Adrenal gland (tissue), 12 donors: ENCODE results near the gene CALN1. TPM values are rescaled to one million over a fixed set of nuclear protein-coding genes. Genes with fewer than 3 reads are reported as not detected.

ENCODE experiments used
- DNase-seq, 7 donors: peaks; one replicate each; pipeline ENCODE4 v3.0.0-alpha.2; 2019 to 2020
- H3K27ac ChIP-seq, 5 donors: fragments of 200-600 bp; sonication (generic) in 4 of 5; 1 replicate in 3 of 5; 2 replicates in 2 of 5; pipeline versions ENCODE4 v1.5.1 to v1.8.0; 2016 to 2020; ENCODE audit warnings: mild to moderate bottlenecking in 1 of 5
- H3K27me3 ChIP-seq: fragments of 200-600 bp; 2 replicates; pipeline ENCODE4 v1.8.0; 2021
- H3K36me3 ChIP-seq, 2 donors: fragments of 200-600 bp; replicated peaks in 1 of 2; 1 replicate in 1 of 2; 2 replicates in 1 of 2; pipeline versions ENCODE4 v1.5.1 to v1.8.0; 2018 to 2022
- H3K4me1 ChIP-seq, 2 donors: fragments of 200-600 bp; replicated peaks in 1 of 2; 1 replicate in 1 of 2; 2 replicates in 1 of 2; pipeline versions ENCODE4 v1.5.1 to v1.8.0; 2018 to 2021
- H3K4me3 ChIP-seq, 4 donors: fragments of 200-600 bp; sonication (generic) in 3 of 4; one replicate each; pipeline ENCODE4 v1.5.1; 2016 to 2018
- H3K9me3 ChIP-seq, 3 donors: fragments of 200-600 bp; sonication (generic) in 1 of 3; replicated peaks in 1 of 3; 1 replicate in 2 of 3; 2 replicates in 1 of 3; pipeline versions ENCODE4 v1.5.1 to v1.8.0; 2016 to 2021
- CTCF ChIP-seq, 6 experiments: fragments of 450-650 bp in 4 of 6; fragments of 200-600 bp in 2 of 6; sonication (generic) in 1 of 6; IDR thresholded peaks; 1 replicate in 5 of 6; 2 replicates in 1 of 6; pipeline versions ENCODE4 v1.5.1 to v1.8.0; 2016 to 2021; ENCODE audit warnings: antibody characterized with exemption in 6 of 6, mild to moderate bottlenecking in 2 of 6, moderate library complexity in 1 of 6
- POLR2A ChIP-seq, 2 donors: fragments of 450-650 bp; IDR thresholded peaks; one replicate each; pipeline ENCODE4 v1.6.1; 2017; ENCODE audit warnings: antibody characterized with exemption in 2 of 2, mild to moderate bottlenecking in 2 of 2, moderate library complexity in 1 of 2
- WGBS, 4 donors: extraction: QIAGEN DNeasy Blood & Tissue Kit in 2 of 4; methylation state at CpG; one replicate each; pipeline versions ENCODE4 v1.1.5 to v1.1.7; 2013 to 2017; 5-methylcytosine and 5-hydroxymethylcytosine counted together
- intact Hi-C, 2 donors: fragments of 100-400 bp; cut with DNase I; formaldehyde crosslinking; loops; one replicate each; pipeline versions ENCODE4 v1.14.1 to v1.15.0; 2022 to 2023
- polyA plus RNA-seq, 3 donors: library from polyadenylated mRNA; stranded (reverse); fragments of 200-250 nt in 2 of 3; fragments of 350-450 nt in 1 of 3; fragmentation: Illumina TruSeq in 1 of 3; extraction: RNeasy Lipid Tissue Mini Kit (QIAGEN cat#74804) in 1 of 3; gene quantifications; one replicate each; pipeline ENCODE4 v1.2.3, GENCODE V29; 2013 to 2014
- total RNA-seq, 9 donors: library from RNA; depleted of rRNA in 4 of 9; stranded (reverse); fragments of >200 nt in 4 of 9; fragments of 120-200 nt in 1 of 9; fragmentation: NEBNext Ultra II Directional in 1 of 9; extraction: Animal tissue kit (Norgen Biotek cat#: 25700) in 1 of 9; gene quantifications; one replicate each; pipeline versions ENCODE4 v1.1.0 to v1.2.4, GENCODE V29; 2013 to 2023
- donor health status: healthy with polysubstance abuse.
- donor health status: Bipolar disorder and iron deficiency.
- donor health status: DM: yes; HTN: yes; CAD: no.
- donor health status: DM: no; HTN: no; CAD: no.
- donor health status: DM: no; HTN: no; CAD: no.
- donor health status: DM: yes; HTN: yes; CAD: no.

The CALN1 gene
- total and polyA plus RNA-seq, 12 donors, result 4.3 to 51.5 (median 15.2) TPM

- intact Hi-C loops, result no loop called here
- Histone ChIP-seq H3K36me3 (no peaks in the 10 kb centered on the region), H3K4me1 (no peaks in the 10 kb centered on the region), H3K27ac (no peak overlapping the region), H3K4me3 (no peak overlapping the region), H3K9me3 (no peaks in the 10 kb centered on the region), H3K27me3 (no peaks in the 10 kb centered on the region)
- TF ChIP-seq CTCF (IDR thresholded peaks at IDR 0.05) (no peak), POLR2A (IDR thresholded peaks at IDR 0.05) (no peak)
- 77 to 86% (median 85%) methylated on average over 2 of the region's 2 CpGs for WGBS, 4 donors
- no peak for DNase-seq
Measured at GRCh38 chr7:71996141-71996540, 416.0 kb downstream of the CALN1 start.

- TF ChIP-seq CTCF (IDR thresholded peaks at IDR 0.05), result no peak
- no peak for TF ChIP-seq POLR2A (IDR thresholded peaks at IDR 0.05)
- Histone ChIP-seq H3K36me3 (no peaks in the 10 kb centered on the region), H3K4me1 (no peaks in the 10 kb centered on the region), H3K27me3 (no peaks in the 10 kb centered on the region), H3K9me3 (no peaks in the 10 kb centered on the region), H3K27ac (no peak overlapping the region), H3K4me3 (no peak overlapping the region)
- intact Hi-C loops, result no loop called here
- WGBS, 4 donors, result 85 to 89% (median 86%) methylated on average over 7 of the region's 7 CpGs
- no peak for DNase-seq
Measured at GRCh38 chr7:71995111-71995510, 417.0 kb downstream of the CALN1 start.

- H3K27ac ChIP-seq, result no peak overlapping the region
Measured at GRCh38 chr7:71991586-71991985, 420.6 kb downstream of the CALN1 start.

GRCh38 chr7:71990138-71990462 is 422.0 kb downstream of the CALN1 start:
- H3K9me3 ChIP-seq, result no peaks in the 10 kb centered on the region
- no peak overlapping the region for H3K4me3 ChIP-seq
- intact Hi-C loops, result no loop called here
- TF ChIP-seq CTCF (IDR thresholded peaks at IDR 0.05), result no peak
- no peak for TF ChIP-seq POLR2A (IDR thresholded peaks at IDR 0.05)
- no peaks in the 10 kb centered on the region for H3K36me3 ChIP-seq
- no peaks in the 10 kb centered on the region for H3K4me1 ChIP-seq
- whole genome bisulfite sequencing, 4 donors, result 55 to 67% (median 64%) methylated on average over 7 of the region's 7 CpGs
- H3K27me3 ChIP-seq, result no peaks in the 10 kb centered on the region
- peak in 1 of 7 donors; percentile 29 for DNase-seq
- no peak overlapping the region for H3K27ac ChIP-seq

More at GRCh38 chr7:71991586-71991985, 420.6 kb downstream of the CALN1 start:
- intact Hi-C loops, result no loop called here
- Histone ChIP-seq H3K9me3 (no peaks in the 10 kb centered on the region), H3K4me3 (no peak overlapping the region), H3K4me1 (no peaks in the 10 kb centered on the region), H3K36me3 (no peaks in the 10 kb centered on the region), H3K27me3 (no peaks in the 10 kb centered on the region)
- DNase-seq, result no peak
- no peak for TF ChIP-seq CTCF (IDR thresholded peaks at IDR 0.05)
- no peak for TF ChIP-seq POLR2A (IDR thresholded peaks at IDR 0.05)
